ENCODE data around the gene C1QTNF6.
"Not testable (repeated sequence)": the region's sequence is repeated elsewhere in the genome, so short reads cannot be mapped to it uniquely, and the experiment has no call there.

C1QTNF6 gene

DNA sequence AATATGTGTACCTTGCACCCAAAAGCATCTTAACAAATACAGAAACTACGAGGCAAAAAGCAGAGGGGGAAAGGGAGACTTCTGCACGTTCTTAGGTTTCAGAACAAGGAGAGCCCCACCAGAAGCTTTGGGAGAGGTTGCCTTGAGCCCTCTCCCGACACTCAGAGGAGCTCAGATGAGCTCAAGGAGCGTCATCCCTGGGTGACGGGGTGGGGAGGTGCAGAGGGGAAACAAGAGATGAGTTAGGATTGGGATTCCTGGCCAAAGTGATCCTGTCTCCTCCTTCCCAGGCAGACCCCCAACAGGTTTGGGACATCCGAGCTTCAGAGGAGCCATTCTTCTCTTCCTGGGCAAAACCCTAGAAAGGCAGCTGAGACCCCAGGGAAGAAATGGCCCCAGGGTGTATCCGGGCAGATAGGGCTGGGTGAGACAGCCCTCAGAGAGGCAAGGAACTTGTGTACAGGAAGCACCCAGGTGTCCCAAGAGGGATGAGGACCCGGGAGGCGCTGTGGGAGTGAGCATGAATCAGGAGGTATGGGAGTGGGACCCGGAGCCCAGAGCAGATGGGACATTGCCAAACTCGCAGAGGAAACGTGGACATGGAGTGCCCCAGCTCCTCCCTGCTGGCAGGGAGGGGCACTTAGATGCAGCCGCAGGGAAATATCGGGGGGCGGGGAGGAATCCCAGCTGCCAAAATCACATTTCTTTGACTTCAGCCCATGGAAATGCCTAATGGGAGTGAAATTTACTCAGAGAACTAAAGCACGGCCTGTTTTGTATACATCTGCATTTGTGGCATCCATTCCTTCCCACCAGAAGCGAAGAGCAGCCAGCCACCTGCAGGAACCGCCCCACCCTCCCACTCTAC is 12.4 kb downstream of the C1QTNF6 start:
- DNase-seq: no peak

DNA sequence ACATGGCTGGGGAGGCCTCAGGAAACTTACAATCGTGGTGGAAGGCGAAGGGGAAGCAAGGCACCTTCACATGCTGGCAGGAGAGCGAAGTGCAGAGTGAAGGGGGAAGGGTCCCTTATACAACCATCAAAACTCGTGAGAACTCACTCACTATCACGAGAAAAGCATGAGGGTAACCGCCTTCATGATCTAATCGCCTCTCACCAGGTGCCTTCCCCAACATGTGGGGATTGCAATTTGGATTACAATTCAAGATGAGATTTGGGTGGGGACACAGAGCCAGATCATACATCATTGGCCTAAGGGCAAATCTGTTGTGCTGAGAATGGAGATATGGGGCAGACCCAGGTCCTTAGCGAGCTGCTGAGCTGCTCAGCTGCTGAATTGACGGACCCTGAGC is 13.1 kb downstream of the C1QTNF6 start:
- DNase-seq: no peak

DNA sequence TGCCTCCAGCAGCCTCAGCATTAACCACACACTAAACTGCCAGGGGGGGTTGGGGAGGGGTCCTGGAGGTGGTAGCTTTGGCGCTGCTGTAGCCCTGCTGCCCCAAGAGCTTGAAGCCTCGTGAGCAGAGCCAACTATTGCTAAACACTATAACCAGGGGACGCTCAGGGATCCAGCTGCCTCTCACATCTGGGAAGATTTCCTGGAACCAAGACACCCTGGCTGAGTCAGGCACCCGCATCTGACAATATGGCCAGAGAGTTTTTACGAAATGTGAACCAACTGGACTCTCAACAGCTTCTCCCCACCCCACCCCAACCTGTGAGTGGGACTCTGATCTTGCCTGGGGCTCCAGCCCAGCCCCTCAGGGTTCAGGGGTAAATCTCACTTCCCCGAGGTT is 14.3 kb downstream of the C1QTNF6 start:
- no peak for DNase-seq

DNA sequence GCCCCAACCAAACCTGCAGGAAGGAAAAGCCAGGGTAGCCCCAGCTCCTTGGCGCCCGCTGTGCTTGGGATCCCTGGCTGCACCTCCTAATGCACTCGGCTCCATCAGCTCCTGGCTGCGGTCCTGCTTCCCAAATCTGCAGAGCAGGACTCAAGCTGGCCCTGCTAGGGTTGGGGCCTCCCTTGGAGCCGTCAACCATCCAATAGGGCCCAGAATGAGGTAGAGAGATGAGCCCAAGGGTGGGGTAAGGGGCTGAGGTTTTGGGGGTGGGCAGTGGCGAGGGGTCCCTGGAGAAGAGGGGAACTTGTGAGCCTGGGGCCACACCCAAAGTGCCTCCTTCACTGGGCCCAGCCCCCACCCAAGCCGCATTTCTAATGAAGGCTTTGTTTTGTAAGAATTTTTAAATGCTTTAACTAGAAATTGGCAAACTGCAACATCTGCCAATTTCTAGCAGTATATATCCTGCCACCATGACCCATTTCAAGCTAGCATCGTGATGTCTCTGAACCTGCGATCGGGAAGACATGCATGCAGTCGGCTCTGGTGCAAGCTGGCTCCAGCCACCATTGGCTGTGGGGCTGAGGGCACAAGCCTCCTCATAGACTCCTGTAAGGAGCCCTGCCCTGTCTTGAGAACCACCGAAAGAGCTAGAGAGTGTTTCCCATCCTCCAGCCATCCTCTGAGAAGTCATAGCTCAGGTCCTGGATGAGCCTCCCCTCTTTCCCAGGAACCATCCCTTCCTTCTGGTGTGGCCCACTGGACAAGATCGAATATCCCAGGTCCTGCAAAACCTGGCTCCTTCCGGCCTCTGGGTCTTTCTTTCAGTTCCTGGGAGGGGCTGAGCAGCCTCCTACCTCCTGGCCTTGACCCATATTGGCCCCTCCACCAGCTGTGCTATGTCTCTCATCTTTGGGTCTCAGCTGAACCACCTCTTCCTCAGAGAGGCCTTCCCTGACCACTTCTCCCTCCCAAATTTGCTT is 15.5 kb downstream of the C1QTNF6 start:
- DNase-seq: no peak

DNA sequence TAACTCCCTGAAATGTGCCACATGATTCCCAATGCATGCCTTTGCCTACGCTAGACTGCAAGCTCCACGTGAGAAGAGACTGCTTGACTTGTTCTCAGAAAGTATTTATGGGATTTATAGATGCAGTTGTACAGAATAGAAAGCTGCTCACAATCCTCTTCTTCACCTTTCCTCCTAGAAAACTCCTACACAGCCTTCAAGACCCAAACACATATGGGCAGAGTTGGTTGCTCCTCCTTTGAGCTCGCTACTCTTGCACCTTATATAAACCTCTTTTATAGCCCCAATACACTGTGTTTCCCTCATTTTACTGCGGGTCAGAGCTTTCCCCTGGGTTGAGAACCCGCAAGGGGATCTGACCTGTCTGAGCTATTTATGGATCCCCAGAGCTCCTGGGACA is 16.4 kb downstream of the C1QTNF6 start:
- DNase-seq: no peak

DNA sequence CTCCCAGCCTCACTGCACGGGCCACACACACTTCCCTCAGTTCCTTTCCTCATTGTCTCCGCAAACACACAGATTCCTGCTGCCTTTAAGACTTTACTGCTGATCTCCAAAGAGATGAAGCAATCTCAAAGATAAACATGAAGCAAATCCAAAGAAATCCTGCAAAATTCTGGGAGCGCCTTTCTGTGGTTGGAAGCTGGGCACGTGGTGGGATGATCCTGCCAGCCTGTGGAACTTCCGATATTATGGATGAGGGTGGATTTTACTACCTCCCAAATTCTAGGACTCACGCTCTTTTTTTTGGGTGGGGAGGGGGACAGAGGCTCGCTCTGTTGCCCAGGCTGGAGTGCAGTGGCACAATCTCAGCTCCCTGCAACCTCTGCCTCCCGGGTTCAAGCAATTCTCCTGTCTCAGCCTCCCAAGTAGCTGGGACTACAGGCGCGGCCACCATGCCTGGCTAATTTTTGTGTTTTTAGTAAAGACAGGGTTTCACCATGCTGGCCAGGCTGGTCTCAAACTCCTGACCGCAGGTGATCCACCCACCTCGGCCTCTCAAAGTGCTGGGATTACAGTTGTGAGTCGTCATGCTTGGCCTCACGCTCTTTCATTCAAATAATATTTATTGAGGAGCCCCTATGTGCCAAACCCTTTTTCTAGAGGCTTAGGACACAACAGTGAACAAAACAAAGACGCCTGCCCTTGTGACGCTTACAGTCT is 17.2 kb downstream of the C1QTNF6 start:
- not testable (repeated sequence) for DNase-seq

DNA sequence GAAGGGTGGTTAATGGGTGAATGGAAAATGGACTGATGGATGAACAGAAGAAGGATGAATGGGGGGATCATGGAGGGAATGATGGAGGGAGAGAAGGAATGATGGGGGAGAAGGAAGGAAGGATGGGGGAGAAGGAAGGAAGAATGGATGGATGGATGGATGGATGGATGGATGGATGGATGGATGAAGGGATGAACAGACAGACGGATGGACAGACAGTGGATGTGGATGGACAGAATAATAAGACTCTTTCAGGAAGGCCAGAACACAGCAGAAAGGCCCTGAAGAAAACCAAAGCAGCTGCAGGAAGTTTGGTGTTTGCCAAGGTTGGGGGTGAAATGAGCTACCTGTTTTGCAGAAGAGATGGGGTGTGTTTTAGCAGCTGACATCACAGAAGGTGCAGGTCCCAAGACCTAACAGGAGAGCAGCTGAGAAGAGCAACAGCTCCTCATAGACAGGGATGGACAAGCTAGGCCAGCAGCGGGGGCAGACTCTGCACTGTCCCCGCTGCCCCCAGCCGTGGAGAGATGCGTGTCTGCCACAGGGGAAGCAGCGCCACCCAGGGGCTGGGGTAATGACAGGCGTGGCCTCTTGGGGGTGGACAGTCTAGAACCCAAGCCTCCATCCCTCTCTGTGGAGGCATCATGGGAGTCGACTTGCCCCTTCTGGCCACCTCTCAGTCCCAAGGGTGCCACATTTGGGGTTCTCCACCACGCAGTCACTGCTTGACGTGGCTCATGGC is 17.9 kb downstream of the C1QTNF6 start:
- no peak for DNase-seq

DNA sequence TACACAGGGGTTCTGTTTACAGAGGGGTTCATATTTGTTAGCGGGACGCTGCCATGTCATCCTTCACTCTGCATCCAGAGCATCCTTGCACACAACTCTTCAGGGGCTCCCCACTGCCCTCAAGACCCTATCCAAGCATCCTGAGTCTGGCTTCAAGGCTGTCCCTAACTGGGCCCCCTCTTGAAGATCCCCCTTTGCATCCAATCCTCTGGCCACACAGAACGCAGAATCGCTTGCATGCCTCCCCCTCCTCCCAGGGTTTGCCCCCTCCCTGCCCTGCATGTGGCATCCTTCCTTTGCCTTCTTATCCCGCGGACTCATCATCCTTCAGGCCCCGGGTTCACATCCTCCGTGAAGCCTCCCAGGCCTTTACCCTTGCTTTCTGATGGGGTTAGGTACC is 18.6 kb downstream of the C1QTNF6 start:
- no peak for DNase-seq

DNA sequence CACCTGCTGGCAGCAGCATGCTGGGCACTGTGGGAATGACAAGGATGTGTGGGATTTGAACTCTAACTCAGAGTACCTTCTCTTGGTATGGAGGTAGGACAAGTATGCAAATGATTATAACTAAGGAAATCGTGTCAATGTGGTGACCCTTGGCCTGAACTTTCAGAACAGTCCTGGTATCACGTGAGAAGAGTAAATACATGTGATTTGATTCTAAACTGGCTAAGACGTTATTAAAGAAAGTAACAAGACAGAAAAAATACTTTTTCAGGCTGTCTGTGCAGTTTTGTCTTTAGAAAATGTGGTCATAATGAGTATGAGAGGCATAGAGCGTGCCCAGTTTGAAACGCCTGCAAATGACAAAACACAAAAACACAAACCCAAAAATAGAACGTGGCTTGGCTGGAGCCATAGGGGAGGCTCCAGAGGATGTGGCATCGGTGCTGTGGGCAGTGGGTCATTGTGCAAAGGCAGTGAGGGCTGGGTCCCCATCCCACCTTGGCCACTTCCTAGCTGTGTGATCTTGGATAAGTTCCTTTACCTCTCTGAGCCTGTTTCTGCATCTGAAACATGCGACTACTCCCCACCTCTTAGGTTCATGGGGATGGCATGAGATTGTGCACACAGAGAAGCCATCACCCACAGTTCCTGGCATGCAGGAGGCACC is 19.9 kb downstream of the C1QTNF6 start:
- DNase-seq: no peak

DNA sequence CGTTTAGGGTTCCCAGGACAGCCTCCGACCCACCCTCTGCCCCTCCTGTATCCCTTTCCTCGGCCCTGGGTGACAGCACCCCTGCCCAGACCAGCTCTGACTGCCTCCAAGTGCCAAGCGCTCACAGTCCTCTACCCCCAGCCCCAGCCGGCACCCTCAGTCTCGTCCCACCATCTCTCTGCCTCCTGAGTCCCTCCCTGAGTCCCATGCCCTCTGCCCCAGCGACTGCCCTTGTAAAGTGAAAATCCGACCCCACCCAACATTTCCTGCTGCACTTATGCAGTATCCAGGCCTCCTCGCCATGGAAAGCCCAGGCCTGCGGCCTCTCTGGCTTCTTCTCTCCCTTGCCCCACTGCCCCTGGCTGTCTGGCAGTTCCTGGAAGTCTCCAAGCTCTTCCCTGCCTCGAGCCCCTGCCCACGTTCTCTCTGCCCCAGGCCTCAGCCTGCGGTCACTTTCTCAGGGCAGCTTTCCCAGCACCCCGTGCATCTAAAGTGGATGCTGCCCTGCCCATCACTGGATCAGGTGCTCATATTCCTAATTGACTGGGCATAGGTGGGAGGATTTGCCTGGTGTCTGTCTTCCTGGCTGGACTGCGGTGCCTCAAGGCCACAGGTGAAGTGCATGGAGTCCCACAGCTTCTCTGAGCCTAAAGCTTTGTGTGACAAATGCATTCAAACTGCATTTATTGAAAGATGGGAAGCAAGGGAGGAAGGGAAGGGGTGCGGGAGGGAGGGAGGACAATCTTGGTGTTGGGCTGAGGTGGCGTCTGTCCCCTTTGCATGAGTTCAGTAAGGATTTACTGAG is 20.7 kb downstream of the C1QTNF6 start:
- no peak for DNase-seq

DNA sequence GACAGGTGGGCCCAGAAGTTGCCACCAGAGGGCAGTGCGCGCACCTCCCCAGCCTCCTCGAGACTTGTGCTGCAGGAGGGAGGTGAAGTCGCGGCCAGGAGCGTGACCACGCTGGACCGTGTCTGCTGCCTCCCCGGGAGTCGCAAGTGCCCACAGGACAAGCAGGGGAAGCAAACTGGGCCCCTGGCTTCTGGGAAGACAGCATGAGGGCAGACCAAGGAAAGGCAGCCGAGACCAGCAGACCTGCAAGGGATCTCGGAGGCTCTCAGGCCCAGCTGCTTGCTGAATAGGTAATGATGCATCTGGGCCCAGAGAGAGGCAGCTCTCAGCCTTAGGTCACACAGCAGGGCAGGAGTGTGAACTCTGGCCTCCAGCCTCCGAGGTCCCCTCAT is 21.4 kb downstream of the C1QTNF6 start:
- peak; percentile 92 for DNase-seq

DNA sequence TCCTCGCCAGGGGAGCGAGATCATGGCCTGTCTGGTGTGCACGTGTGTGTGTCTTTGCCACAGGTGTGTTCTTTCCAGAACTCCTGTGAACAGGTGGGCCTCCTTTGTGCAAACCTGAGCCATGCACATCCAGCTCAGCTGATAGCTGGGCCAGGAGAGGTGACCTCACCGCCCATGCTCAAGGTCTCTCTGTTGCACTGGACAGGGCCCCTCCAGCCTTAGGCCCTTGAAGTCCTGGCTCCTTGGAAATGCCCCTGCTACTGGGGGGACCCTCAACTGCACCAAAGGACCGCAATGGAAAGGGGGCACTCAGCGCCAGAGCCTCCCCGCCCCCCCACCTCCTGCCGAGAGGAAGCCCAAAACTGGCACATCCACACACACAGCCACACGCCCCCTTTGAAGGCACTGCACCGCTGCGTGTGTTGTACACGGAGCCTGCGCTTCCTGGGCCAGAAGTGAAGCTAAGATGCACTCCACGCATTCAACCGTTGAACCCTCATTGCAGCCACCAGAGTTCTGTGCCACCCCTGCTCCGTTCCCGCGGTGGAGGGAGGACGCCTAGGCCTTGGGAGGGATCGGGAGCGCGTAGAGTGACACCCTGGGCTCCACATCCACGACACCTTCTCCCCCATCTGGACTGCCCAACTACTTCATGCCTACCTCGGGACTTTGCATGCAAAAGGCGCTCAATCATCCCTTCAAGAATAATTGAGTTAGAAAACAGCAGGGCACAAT is 21.9 kb downstream of the C1QTNF6 start:
- DNase-seq: no peak

DNA sequence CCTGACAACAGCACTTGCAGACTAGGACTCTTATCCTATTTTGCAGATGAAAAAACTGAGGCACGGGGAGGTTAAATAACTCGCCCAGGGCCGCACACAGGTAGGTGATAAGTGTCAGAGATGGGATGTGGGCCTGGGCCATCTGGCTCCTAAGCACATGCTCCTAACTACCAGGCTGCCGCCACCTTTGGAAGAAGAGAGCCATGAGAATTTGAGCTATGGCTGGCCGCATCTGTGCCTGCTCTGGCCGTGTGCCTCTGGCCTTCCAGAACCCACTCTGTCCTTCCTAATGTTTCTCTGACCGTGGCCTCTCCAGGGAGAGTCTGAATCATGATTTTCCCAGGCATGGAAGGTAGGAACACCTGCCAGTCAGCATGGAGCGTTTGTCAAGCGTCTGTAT is 23.0 kb downstream of the C1QTNF6 start:
- DNase-seq: no peak

DNA sequence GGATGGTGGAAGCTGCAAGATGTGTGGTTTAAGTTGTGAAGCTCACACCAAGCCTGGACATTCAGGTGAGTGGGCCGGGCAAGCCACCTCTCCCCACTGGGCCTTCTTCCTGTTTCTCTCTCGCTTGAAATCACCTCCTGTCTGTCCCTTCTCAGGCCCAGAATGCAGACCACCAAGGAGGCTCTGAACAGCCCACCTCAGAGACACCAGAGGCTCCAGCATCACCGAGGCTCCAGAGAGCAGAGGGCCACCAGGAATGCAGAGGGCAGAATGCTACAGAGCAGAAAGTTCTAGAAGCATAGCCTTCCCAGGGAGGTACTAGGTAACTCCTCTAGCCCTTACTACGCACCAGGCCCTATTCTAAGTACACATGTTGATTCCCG is 23.6 kb downstream of the C1QTNF6 start:
- DNase-seq: no peak

DNA sequence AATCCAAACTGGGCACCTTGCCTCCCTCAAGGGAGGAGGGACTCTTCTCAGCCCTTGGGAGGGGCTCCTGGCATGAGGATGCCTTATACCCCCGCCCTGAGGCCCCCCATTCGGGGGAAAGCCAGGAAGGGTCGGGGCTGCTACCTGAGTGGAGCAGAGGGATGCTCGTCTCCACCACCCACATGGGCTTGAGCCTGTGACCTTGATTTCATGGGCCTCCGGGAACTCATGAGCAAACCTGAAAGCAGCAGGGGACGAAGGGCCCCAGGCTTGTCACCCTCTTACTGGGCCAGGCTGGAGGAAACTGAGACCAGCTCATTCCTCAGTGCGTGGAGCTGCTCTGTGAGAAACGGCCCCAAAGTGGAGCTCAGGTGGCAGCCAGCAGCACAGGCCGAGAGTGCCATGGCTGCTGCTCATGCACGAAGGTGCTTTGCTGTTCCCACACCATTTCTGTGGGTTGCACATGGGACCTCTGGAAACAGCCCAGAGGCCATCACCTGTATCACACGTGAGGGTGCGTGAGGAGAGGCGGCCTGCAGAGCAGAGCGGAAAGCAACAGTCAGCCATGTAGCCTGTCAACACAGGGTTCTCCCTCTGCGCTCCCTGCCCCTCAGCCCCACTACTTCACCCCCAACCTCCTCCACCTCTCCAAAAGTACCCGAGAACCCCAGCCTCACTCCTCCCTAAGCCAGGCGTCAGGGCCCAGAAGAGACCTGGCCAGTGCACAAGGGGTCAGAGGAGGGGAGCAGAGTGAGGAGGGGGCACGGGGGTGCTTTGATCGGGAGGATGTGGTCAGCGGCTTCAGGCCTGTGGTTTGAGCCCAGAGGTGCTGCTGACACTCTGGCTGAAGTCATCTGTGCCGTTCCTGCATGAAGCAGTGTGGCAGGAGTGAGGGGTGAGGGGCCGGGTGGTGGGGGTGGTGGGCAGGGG is 24.2 kb downstream of the C1QTNF6 start:
- DNase-seq: peak; percentile 88

DNA sequence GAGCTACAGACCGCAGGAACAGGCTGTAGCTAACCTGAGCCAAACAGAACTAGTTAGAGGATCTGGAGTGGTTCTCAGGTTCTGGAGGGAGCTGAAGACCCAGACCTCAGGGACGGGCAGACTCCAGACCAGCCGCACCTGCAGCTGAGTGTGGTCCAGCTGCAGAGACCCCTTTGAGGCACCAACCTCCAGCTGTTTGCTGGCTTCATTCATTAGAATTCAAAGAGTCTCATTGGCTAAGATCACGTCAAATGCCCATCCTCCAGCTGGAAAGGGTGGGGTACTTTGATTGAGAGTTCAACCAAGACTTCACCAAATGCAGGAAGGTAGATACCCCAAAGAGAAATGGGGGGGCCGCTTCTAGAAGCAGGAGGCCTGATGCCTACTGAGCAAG is 25.0 kb downstream of the C1QTNF6 start:
- DNase-seq: no peak

DNA sequence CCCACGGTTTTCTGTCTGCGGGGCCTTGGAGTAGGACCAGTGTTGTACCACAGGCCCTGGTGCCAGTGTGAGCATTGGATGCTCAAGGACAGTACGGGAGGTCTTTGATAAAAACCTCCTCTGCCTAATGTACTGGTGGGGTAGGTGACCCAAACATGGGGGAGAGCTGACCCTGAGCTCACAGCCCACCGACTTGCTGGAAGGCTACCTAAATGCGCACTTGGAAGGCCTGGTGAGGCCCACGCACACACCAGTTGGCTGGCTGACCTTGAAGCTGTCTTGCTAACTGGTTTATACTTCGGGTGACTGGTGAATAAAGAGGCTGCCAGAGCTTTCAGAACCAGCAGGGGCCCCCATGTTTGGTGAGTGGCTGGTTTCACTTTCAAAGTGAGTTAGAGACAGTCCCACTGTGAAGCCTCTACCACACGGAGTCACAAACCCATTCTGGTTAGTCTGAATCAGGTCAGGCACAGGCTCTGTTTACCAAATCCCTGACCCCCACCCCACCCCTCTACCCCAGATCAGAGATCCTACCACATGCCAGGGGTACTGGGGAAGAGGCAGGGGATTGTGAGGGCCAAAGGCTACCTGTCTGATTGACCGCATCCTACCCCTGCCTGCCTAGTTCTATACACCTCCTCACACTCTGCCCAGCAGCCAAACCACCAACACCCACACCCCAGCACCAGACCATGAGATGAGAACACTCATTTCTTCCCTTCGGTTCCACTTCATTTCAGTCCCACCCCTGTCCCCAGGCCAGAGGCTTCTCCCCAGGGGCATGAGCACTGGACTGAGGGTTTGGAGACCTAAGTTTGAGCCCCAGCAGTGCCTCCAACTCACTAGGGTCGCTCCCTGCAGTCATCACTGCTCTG is 25.6 kb downstream of the C1QTNF6 start:
- peak; percentile 86 for DNase-seq

DNA sequence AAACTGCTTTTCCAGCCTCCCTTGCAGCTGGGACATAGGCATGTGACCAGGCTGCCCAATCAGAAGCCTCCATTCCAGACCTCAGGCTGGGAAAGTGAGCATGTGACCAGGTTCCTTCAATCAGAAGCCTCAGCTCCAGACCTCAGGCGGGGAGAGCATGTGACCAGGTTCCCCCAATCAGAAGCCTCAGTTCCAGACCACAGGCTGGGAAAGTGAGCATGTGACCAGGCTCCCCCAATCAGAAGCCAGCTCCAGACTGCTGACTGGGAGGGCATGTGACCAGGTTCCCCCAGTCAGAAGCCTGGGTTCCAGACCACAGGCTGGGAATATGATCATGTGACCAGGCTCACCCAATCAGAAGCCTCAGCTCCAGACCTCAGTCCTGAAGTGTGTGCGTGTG is 26.6 kb downstream of the C1QTNF6 start:
- peak; percentile 69 for DNase-seq
